CD4-positive, alpha-beta memory T cell (primary cell): ENCODE results near the gene CERS6. TPM values are rescaled to one million over a fixed set of nuclear protein-coding genes. Genes with fewer than 3 reads are reported as not detected.
A peak's percentile ranks its signal among the peaks of the same experiment; 100 is the strongest.

ENCODE experiments used
- CTCF ChIA-PET: fragments of 350-600 bp; sonication (Branson Sonifier 250); formaldehyde crosslinking; loops from one replicate; lab custom pipeline; 2021; ENCODE audit warnings: inconsistent platforms; ENCODE audit not compliant: partially characterized antibody; lab: Charles Lee
- POLR2A ChIA-PET: fragments of 350-600 bp; sonication (Branson Sonifier 250); formaldehyde crosslinking; loops from one replicate; lab custom pipeline; 2021; ENCODE audit not compliant: partially characterized antibody; lab: Charles Lee
- DNase-seq, 5 donors: peaks; one replicate each; pipeline versions ENCODE4 v3.0.0 to v3.0.0-alpha.2; 2020 to 2022; ENCODE audit warnings: mixed read lengths in 1 of 5
- H3K27ac ChIP-seq: one replicate; pipeline ENCODE4 v1.7.0; 2013; ENCODE audit warnings: low read depth, low read length
- H3K27me3 ChIP-seq: 2 replicates; pipeline ENCODE4 v1.7.0; 2013; ENCODE audit warnings: mild to moderate bottlenecking, low read length, moderate library complexity; ENCODE audit not compliant: insufficient read depth
- H3K36me3 ChIP-seq: 2 replicates; pipeline ENCODE4 v1.7.0; 2013; ENCODE audit warnings: mild to moderate bottlenecking, low read length, moderate library complexity; ENCODE audit not compliant: insufficient read depth
- H3K4me1 ChIP-seq: 2 replicates; pipeline ENCODE4 v1.7.0; 2013; ENCODE audit warnings: mild to moderate bottlenecking, low read length, moderate library complexity; ENCODE audit not compliant: insufficient read depth
- H3K4me3 ChIP-seq, 2 donors: one replicate each; pipeline ENCODE4 v1.7.0; 2013; ENCODE audit warnings: low read length in 2 of 2, mild to moderate bottlenecking in 1 of 2
- H3K9me3 ChIP-seq, 2 donors: one replicate each; pipeline ENCODE4 v1.7.0; 2013; ENCODE audit warnings: low read length in 2 of 2, control low read depth in 1 of 2; ENCODE audit not compliant: control insufficient read depth in 1 of 2
- H3K27ac Mint-ChIP-seq, 7 donors: one replicate each; pipeline ENCODE4 v1.8.0; 2020 to 2021; ENCODE audit warnings: mixed read lengths in 7 of 7, mild to moderate bottlenecking in 6 of 7, inconsistent platforms in 3 of 7, moderate library complexity in 3 of 7
- H3K27me3 Mint-ChIP-seq, 2 donors: one replicate each; pipeline ENCODE4 v1.8.0; 2020 to 2021; ENCODE audit warnings: mixed read lengths in 2 of 2
- H3K36me3 Mint-ChIP-seq, 2 donors: one replicate each; pipeline ENCODE4 v1.8.0; 2020 to 2021; ENCODE audit warnings: mixed read lengths in 2 of 2, inconsistent platforms in 1 of 2, mild to moderate bottlenecking in 1 of 2
- H3K4me1 Mint-ChIP-seq, 4 donors: one replicate each; pipeline ENCODE4 v1.8.0; 2020 to 2021; ENCODE audit warnings: mixed read lengths in 4 of 4, mild to moderate bottlenecking in 1 of 4
- H3K4me3 Mint-ChIP-seq, 8 donors: one replicate each; pipeline ENCODE4 v1.8.0; 2020 to 2021; ENCODE audit warnings: mixed read lengths in 8 of 8, mild to moderate bottlenecking in 7 of 8, moderate library complexity in 6 of 8, inconsistent platforms in 3 of 8
- H3K9me3 Mint-ChIP-seq, 8 donors: one replicate each; pipeline ENCODE4 v1.8.0; 2020 to 2021; ENCODE audit warnings: mixed read lengths in 8 of 8, mild to moderate bottlenecking in 5 of 8, inconsistent platforms in 3 of 8, moderate library complexity in 1 of 8
- intact Hi-C: fragments of 100-400 bp; cut with micrococcal nuclease; formaldehyde crosslinking; loops from one replicate; pipeline ENCODE4 v1.15.1; 2023
- polyA plus RNA-seq, 2 donors: library from polyadenylated mRNA; unstranded; fragments of 300-500 nt; fragmentation: Illumina TruSeq; gene quantifications; one replicate each; pipeline ENCODE4 v1.2.3, GENCODE V29; 2021
- total RNA-seq, 2 experiments: library from RNA; stranded (reverse); gene quantifications; one replicate each; pipeline ENCODE4 v1.2.3, GENCODE V29; 2021

The CERS6 gene
- total and polyA plus RNA-seq, 4 experiments from 2014 or later = 5.1 to 11.3 (median 7.6) TPM

DNA sequence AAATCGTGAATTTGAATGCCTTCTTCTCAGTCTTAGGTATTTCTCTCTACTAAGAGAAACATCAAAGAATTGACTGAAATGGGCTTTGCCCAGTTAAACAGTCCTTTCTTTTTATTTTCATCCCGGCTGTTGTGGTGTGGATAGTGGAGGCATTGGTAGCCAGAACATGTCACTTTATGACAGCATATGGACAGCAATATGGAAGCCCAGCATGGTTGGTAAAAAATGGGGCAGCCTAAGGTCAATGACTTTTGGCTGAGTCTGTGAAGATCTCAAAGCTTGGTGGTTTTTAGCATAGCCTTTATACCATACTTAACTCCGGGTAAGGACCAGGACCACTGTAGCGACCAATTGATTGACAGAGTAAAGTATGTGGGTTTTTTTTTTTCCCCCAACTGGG lies 3.2 kb downstream of the CERS6 start:
- H3K4me1 Mint-ChIP-seq = peaks cover 28 to 44% (median 34%) of the 10 kb centered on the region in 4 donors
- Histone ChIP-seq H3K27ac (no peak overlapping the region), H3K36me3 (no peaks in the 10 kb centered on the region), H3K9me3 (no peaks in the 10 kb centered on the region), H3K4me3 (no peak overlapping the region), H3K27me3 (no peaks in the 10 kb centered on the region), H3K4me1 (peaks cover 18% of the 10 kb centered on the region)
- H3K36me3 Mint-ChIP-seq = no peaks in the 10 kb centered on the region
- no peaks in the 10 kb centered on the region for H3K27me3 Mint-ChIP-seq
- ChIA-PET CTCF (no interaction called here), POLR2A (interaction anchor here (1.0 kb wide), 1 partner anchor 32 kb away, joined by 3 read pairs; no protein-coding TSS in a partner anchor)
- no peaks in the 10 kb centered on the region for H3K9me3 Mint-ChIP-seq
- peak overlapping the region in 2 of 8 donors; percentile 33 to 41 for H3K4me3 Mint-ChIP-seq
- intact Hi-C loops = loop anchor here (5.0 to 10.0 kb wide), 4 partner anchors 33 to 298 kb away; partner anchors contain the start of gene STK39
- peak overlapping the region in 1 of 7 donors; percentile 15 for H3K27ac Mint-ChIP-seq
- no peak for DNase-seq

- DNase-seq = no peak
- intact Hi-C loops = no loop called here
- Histone ChIP-seq H3K27me3 (no peaks in the 10 kb centered on the region), H3K36me3 (no peaks in the 10 kb centered on the region), H3K9me3 (no peaks in the 10 kb centered on the region), H3K4me1 (peaks cover 18% of the 10 kb centered on the region), H3K27ac (no peak overlapping the region), H3K4me3 (no peak overlapping the region)
- peaks cover 33 to 57% (median 38%) of the 10 kb centered on the region in 4 donors for H3K4me1 Mint-ChIP-seq
- H3K27ac Mint-ChIP-seq = peak overlapping the region in 2 of 7 donors; percentile 5 to 20
- H3K36me3 Mint-ChIP-seq = no peaks in the 10 kb centered on the region
- H3K4me3 Mint-ChIP-seq = no peak overlapping the region
- ChIA-PET POLR2A (interaction anchor here (1.0 kb wide), 1 partner anchor 26 kb away, joined by 3 read pairs; no protein-coding TSS in a partner anchor), CTCF (interaction anchor here (0.7 kb wide), 1 partner anchor 508 kb away, joined by 4 read pairs; no protein-coding TSS in a partner anchor)
- no peaks in the 10 kb centered on the region for H3K9me3 Mint-ChIP-seq
- H3K27me3 Mint-ChIP-seq = no peaks in the 10 kb centered on the region
These were observed 4.5 kb downstream of the CERS6 start for GRCh38 chr2:168460571-168460970.

DNA sequence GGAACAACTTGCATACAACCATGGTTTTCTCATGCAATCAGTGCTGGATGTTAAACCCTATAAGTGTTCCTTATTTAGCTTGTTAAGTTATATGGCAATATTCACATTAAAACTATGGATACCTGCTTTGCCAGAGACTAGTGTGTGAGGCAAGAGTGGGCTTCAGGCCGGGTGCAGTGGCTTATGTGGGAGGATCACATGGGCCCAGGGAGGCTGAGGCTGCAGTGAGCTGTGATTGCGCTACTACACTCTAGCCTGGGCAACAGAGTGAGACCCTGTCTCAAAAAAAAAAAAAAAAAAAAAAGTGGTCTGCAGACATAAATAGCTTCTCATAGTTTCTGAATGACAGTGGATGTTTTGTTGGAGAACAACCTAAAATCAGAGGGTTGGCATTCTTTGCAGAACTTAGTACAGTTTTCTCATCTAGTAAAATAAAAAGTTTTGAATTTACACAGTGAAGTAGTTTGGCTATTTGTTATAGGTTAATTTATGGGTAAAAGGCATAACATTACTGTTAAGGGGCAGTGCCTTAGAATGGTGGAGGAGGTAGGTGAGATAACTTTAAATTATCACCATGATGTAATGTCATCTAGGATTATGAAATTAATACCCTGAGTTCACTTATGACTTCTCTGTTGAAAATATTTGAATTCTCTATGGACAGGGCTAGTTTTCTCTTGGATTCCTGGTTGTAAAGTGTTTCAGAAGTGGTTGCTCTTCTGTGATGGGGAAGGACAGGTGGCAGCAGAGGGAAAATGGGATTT lies 5.3 kb downstream of the CERS6 start:
- Histone ChIP-seq H3K36me3 (no peaks in the 10 kb centered on the region), H3K9me3 (no peaks in the 10 kb centered on the region), H3K4me1 (peaks cover 25% of the 10 kb centered on the region), H3K4me3 (no peak overlapping the region), H3K27ac (no peak overlapping the region), H3K27me3 (no peaks in the 10 kb centered on the region)
- ChIA-PET CTCF (interaction anchor here (0.7 kb wide), 1 partner anchor 507 kb away, joined by 4 read pairs; no protein-coding TSS in a partner anchor), POLR2A (interaction anchor here (1.0 kb wide), 1 partner anchor 27 kb away, joined by 3 read pairs; no protein-coding TSS in a partner anchor)
- Mint-ChIP-seq H3K27ac (peak overlapping the region in 2 of 7 donors; percentile 19 to 20), H3K4me1 (peaks cover 36 to 65% (median 45%) of the 10 kb centered on the region in 4 donors), H3K9me3 (no peaks in the 10 kb centered on the region), H3K4me3 (peak overlapping the region in 1 of 8 donors; percentile 18), H3K27me3 (no peaks in the 10 kb centered on the region), H3K36me3 (no peaks in the 10 kb centered on the region)
- intact Hi-C loops = no loop called here
- DNase-seq = no peak

GRCh38 chr2:168461942-168462331 lies 5.9 kb downstream of the CERS6 start:
- Mint-ChIP-seq H3K27me3 (no peaks in the 10 kb centered on the region), H3K9me3 (no peaks in the 10 kb centered on the region), H3K4me1 (peaks cover 41 to 70% (median 51%) of the 10 kb centered on the region in 4 donors), H3K27ac (no peak overlapping the region), H3K36me3 (no peaks in the 10 kb centered on the region), H3K4me3 (peak overlapping the region in 1 of 8 donors; percentile 18)
- CTCF ChIA-PET = no interaction called here
- no peak overlapping the region for H3K27ac ChIP-seq
- H3K36me3 ChIP-seq = no peaks in the 10 kb centered on the region
- no peak for DNase-seq
- H3K9me3 ChIP-seq = no peaks in the 10 kb centered on the region
- no peak overlapping the region for H3K4me3 ChIP-seq
- peaks cover 31% of the 10 kb centered on the region for H3K4me1 ChIP-seq
- POLR2A ChIA-PET = no interaction called here
- no peaks in the 10 kb centered on the region for H3K27me3 ChIP-seq
- intact Hi-C loops = no loop called here

DNA sequence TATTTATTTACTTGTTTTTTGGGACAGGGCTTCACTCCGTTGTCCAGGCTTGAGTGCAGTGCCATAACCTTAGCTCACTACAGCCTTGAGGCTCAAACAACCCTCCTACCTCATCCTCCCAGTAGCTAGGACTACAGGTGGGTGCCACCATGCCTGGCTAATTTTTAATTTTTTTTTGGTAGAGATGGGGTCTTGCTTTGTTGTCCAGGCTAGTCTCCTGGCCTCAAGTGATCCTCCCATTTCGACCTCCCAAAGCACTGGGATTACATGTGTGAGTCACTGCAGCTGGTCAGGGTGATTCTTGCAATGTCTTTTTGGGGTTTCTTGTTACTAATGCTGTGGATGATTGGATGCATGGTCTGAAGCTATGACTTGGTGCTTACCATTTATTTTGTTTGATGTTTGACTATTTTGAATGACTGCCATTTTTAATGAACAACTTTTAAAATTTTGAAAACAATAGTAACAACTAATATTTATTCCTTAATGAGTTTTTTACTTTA lies 6.5 kb downstream of the CERS6 start:
- H3K27me3 ChIP-seq = no peaks in the 10 kb centered on the region
- H3K27ac Mint-ChIP-seq = no peak overlapping the region
- H3K4me3 Mint-ChIP-seq = no peak overlapping the region
- ChIA-PET POLR2A (no interaction called here), CTCF (interaction anchor here (0.5 kb wide), 1 partner anchor 9 kb away, joined by 3 read pairs; no protein-coding TSS in a partner anchor)
- peaks cover 37% of the 10 kb centered on the region for H3K4me1 ChIP-seq
- no peak overlapping the region for H3K27ac ChIP-seq
- H3K4me1 Mint-ChIP-seq = peaks cover 39 to 69% (median 51%) of the 10 kb centered on the region in 4 donors
- no peaks in the 10 kb centered on the region for H3K9me3 Mint-ChIP-seq
- H3K4me3 ChIP-seq = no peak overlapping the region
- DNase-seq = no peak
- no peaks in the 10 kb centered on the region for H3K9me3 ChIP-seq
- no peaks in the 10 kb centered on the region for H3K36me3 ChIP-seq
- no peaks in the 10 kb centered on the region for H3K36me3 Mint-ChIP-seq
- intact Hi-C loops = no loop called here
- no peaks in the 10 kb centered on the region for H3K27me3 Mint-ChIP-seq

DNA sequence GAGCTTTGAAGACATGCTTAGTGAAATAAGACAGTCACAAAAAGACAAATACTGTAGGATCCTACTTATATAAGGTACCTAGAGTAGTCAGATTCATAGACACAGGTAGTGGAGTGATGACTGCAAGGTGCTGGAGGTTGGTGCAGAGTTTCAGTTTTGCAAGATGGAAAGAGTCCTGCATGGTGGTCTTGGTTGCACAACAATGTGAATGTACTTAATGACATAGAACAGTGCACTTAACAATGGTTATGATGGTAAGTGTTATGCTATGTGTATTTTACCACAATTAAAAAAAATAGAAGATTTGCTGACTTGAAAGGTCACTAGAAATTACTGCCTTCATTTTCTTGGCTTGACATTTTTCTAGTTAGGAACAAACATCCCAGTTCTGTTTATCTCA lies 9.5 kb downstream of the CERS6 start:
- Mint-ChIP-seq H3K4me1 (peaks cover 37 to 52% (median 45%) of the 10 kb centered on the region in 4 donors), H3K27me3 (no peaks in the 10 kb centered on the region), H3K9me3 (no peaks in the 10 kb centered on the region), H3K36me3 (no peaks in the 10 kb centered on the region), H3K4me3 (peak overlapping the region in 1 of 8 donors; percentile 4), H3K27ac (no peak overlapping the region)
- ChIA-PET CTCF (no interaction called here), POLR2A (no interaction called here)
- no peak for DNase-seq
- intact Hi-C loops = no loop called here
- peaks cover 32% of the 10 kb centered on the region for H3K4me1 ChIP-seq
- H3K27ac ChIP-seq = no peak overlapping the region
- H3K4me3 ChIP-seq = no peak overlapping the region
- no peaks in the 10 kb centered on the region for H3K27me3 ChIP-seq
- H3K9me3 ChIP-seq = no peaks in the 10 kb centered on the region
- H3K36me3 ChIP-seq = no peaks in the 10 kb centered on the region

DNA sequence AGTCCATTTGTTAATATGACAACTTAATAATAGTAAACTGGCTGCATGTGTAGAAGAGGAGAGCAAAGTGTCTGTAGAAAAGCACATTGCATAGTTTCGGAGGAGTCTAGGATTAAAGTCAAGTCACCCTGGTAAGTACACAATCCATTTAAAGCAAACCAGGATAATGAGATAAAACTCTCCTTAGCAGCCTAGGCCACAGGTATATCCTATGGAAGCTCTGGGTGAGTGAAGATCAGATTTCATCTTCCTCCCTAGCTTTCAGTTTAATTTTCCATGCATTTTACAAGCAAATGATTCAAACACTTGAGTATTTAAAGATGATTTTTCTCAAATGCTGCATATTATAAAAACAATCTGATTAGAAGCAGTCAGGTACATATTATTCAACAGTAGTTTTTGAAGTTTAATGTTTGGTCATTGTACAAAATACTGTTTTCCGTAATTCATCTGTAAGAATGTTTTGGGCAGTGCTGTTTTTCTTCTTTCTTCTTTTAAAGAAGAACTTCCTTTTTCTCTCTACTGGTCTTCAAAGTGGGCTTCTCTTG lies 10.2 kb downstream of the CERS6 start:
- H3K4me1 Mint-ChIP-seq = peaks cover 33 to 47% (median 40%) of the 10 kb centered on the region in 4 donors
- Histone ChIP-seq H3K27ac (no peak overlapping the region), H3K4me1 (peaks cover 32% of the 10 kb centered on the region), H3K9me3 (no peaks in the 10 kb centered on the region), H3K36me3 (no peaks in the 10 kb centered on the region), H3K4me3 (no peak overlapping the region), H3K27me3 (no peaks in the 10 kb centered on the region)
- H3K4me3 Mint-ChIP-seq = peak overlapping the region in 4 of 8 donors; percentile 1 to 62 (median 18)
- H3K27me3 Mint-ChIP-seq = no peaks in the 10 kb centered on the region
- H3K9me3 Mint-ChIP-seq = no peaks in the 10 kb centered on the region
- intact Hi-C loops = no loop called here
- no peak for DNase-seq
- H3K36me3 Mint-ChIP-seq = no peaks in the 10 kb centered on the region
- peak overlapping the region in 1 of 7 donors; percentile 1 for H3K27ac Mint-ChIP-seq
- CTCF ChIA-PET = no interaction called here
- POLR2A ChIA-PET = no interaction called here
